ENCODE results near the gene CLDN7. TPM values are rescaled to one million over a fixed set of nuclear protein-coding genes. Genes with fewer than 3 reads are reported as not detected.
A peak's percentile ranks its signal among the peaks of the same experiment; 100 is the strongest.

CLDN7 gene
- 14.2 TPM for total RNA-seq (ENCODE audit: insufficient read depth, low replicate concordance)

GRCh38 chr17:7262192-7262934 is at the start of gene CLDN7:
TSS of gene CLDN7 (minus strand) at chr17:7262478. CDS start at chr17:7262043, 435 bp downstream.
- no peak for DNase-seq (ENCODE audit: low spot score)

DNA sequence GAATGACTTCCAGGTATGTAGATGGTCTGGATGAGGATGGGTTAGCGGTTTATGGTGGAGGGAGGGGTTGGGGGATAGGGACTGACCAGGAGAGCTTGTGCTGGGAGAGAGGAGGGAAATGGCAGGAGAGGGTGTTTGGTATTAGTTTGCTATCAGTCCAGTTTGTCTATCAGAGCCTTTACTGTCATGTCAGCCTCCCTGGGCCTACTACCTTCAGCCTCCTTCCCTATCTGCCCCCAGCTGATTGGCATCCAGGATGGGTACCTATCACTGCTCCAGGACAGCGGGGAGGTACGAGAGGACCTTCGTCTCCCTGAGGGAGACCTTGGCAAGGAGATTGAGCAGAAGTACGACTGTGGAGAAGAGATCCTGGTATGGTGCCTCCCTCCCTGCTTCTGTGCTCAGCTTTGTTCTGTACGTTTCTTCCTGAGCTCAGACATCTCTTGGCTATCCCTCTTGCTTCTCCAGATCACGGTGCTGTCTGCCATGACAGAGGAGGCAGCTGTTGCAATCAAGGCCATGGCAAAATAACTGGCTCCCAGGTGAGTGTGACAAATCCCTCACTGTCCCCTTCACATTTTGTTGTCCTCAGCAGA is 48.9 kb upstream of the CLDN7 start:
- no peak for DNase-seq (ENCODE audit: low spot score)

GRCh38 chr17:7309628-7310027 is 47.4 kb upstream of the CLDN7 start:
- DNase-seq (ENCODE audit: low spot score) = no peak

DNA sequence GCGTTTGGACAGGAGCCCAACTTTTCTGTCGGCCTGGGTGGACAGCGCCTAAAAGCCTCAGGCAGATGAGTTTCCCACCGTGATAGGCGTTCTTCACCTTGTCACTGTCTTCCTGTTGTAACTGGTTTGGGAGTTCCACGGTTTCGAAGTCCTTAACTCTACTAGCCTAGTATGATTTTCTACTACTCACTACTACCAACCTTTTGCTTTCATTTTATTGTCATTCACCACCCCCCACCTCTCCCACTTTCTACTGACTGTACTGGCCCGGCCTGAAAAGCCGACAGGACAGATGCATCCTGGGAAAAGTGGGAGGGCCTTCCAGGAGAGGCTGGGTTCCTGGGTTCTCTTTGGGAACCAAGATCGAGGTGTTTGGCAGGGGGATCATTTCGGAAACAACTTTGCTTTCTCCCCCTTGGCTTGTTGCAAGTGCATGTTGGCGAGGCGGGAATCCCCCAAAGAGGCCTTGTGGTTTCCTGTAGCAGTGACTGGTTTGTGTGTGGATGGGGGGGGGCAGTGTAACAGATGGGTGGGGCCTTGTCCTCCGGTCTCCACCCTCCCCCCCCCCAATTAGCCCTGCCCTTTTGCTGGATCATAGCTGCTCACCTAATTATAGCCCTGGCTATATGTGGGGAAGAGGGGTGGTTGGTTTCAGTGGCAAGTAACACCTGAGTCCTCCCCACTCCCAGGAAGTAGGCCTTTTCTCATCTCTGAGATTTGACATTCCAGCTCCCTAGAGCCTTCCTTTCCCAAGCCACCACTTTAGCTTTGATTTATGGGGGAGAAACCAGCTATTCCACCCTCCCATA is 46.6 kb upstream of the CLDN7 start:
- peak; percentile 82 for DNase-seq (ENCODE audit: low spot score)

DNA sequence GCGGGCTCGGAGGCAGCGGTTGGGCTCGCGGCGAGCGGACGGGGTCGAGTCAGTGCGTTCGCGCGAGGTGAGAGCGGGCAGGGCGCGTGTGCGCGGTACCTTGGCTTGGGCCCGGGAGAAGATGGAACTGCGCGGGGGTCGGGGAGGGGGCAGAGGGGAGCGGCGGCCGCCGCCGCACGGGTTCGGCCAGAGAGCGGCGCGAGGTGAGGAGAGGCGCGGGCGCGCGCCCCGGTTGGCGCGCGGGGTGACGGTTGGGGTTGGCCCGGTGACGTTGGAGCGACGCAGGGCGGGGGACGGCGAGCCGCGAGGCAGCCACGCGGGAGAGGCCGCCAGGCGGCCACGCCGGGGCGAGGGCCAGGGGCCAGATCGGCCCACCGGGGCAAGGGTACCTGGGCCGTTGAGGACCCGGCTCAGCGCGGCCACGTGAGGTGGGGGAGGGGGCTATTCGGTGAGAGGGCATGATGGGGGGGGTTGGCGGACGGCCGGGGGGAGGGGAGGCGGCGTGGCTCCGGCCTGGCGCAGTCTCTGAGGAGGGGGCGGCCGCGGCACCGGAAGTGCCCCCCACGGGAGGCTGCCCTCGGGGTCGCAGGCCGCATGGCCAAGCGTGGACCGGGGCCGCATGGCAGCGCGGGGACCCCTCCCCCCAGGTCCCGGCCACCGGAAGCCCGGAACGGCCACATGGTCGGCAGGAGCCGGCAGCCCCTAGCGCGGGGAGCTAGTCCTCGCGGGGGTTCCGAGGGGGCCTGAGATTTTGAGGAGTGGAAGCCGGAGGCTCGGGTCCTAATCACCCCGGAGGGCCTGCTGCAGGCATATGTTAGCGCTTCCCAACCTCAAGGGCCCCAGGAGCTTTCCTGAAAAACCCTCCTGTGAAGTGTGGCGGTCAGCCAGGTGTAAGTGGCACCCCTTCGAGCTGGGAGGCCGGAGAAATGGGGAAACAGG is 45.7 kb upstream of the CLDN7 start:
- DNase-seq (ENCODE audit: low spot score) = peak; percentile 29

- DNase-seq (ENCODE audit: low spot score) = peak; percentile 100
Measured at GRCh38 chr17:7306911-7307685, 44.8 kb upstream of the CLDN7 start, which contains the start of gene EIF5A. TSS of gene EIF5A (plus strand) at chr17:7307628. CDS start at chr17:7309636, 2,008 bp downstream.

- no peak for DNase-seq (ENCODE audit: low spot score)
Measured at GRCh38 chr17:7304179-7304578, 41.9 kb upstream of the CLDN7 start.

DNA sequence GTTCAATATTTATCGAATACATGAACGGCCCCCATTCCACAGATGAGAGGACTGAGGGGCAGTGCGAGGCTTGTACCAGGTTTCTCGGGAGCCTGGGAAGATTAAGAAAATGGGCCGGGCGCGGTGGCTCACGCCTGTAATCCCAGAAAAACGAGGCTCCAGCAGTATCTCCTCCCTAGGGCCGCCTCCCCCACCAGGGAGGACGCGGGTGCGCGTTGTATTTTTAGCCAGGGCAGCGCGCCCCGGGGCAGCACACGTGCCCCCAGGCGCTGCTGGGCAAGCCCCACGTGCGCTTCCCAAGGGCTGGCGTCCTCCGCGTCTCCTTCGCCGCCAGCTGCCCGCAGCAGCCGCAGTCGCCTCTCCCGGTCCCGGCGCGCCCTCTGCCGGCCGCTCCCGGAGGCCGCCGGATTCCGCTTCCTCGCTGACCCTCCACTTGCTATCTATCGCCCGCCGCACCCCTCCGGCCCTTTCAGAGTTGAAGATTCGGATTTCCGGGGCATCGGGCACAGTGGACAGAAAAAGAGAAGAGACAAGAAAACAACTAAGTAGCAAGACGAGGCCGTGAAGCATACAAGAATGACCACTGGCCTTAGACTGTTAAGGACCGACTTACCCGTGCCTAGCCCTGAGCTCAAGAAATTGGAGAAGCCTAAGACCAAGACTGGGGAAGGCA is 34.0 kb upstream of the CLDN7 start:
- peak; percentile 72 for DNase-seq (ENCODE audit: low spot score)

DNA sequence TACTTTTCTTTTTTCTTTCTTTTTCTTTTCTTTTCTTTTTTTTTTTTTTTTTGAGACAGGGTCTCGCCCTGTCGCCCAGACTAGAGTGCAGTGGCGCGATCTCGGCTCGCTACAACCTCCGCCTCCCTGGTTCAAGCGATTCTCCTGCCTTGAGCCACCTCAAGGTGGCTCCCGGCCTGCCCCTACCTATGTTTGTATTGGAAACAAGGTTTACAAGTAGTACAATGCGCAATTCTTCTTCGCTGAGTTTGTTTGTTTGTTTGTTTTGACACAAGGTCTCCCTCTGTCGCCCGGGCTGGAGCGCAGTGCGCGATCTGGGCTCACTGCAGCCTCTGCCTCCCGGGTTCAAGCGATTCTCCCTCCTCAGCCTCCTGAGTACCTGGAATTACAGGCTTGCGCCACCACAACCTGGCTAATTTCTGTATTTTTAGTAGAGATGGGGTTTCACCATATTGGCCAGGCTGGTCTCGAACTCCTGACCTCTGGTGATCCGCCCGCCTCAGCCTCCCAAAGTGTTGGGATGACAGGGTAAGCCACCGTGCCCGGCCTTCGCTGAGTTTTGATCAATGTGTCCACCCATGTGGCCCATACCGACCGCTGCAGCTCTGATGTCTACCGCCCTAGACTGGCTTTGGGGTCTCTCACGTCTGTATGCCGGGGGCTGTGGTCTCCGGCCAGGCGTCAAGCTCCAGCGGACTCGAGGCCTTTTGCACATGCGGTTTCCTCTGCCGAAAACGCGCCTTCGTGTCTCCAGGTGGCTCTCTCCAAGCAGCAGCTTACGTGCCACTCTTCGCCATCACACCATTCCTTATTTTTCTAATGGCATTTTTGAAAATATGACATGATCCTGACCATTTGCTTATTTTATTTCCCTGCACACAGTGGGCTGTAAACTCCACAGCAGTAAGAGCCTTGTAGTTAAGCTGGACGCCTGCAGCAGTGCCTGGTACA is 33.2 kb upstream of the CLDN7 start:
- DNase-seq (ENCODE audit: low spot score) = no peak

- DNase-seq (ENCODE audit: low spot score) = no peak
Measured at GRCh38 chr17:7294614-7295153, 32.4 kb upstream of the CLDN7 start, which contains the start of gene YBX2. TSS of gene YBX2 (minus strand) at chr17:7294639. CDS start at chr17:7294500, 139 bp downstream.

DNA sequence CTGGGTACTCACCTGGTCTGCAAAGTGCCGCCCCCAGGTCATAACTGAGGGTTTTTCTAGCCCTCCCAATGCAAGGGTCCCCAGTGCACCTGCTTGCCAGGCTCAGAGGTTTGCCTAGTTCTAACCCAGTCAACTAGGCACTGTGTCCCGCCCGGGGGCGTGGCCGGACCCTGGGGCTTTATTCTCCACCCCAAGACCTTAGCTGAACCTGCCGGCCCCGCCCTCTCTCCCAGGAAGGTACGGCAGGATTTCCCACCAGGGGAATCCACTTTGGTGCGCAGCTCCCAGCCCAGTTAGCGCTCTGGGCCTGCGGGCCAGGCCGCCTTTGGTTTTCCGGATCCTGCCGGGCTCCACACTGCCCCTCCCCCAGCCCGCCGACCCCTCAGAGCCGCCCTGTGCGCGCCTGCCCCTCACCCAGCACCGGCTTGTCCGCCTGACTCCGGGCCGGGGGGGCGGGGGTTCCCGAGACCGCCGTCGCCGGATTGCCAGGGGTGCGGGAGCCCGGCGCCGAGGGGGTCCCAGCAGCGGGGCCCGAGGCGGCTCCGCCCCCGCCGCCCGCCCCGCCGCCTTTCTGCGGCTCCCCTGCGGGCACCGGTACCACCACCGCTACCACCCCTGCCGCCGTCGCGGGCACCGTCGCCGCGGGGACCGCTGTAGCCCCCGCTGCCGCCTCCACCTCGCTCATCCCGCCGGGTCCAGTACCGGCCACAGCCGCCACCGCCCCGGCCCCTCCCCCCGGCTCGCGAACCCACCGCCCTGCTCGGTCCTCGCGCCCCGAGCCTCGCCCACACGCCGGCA is 31.7 kb upstream of the CLDN7 start:
- DNase-seq (ENCODE audit: low spot score) = no peak

DNA sequence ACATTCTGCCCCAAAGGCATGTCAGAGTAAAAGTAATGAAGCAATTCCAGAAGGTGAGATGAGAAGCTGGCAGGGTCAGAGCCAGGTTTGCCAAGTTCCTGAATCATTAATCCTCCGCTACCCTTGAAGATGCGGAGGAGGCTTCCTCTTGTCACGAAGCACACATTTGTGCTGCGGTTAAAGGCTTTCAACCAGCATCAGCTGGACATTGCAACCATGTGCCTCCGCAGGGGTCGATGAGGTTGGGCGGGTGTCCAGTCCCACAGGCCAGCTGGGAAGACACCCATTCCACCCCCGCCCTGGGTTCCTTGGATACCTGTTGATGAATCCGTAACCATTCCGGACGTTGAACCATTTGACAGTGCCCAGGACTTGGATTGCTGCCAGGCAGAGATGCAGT is 30.9 kb upstream of the CLDN7 start:
- DNase-seq (ENCODE audit: low spot score) = no peak

DNA sequence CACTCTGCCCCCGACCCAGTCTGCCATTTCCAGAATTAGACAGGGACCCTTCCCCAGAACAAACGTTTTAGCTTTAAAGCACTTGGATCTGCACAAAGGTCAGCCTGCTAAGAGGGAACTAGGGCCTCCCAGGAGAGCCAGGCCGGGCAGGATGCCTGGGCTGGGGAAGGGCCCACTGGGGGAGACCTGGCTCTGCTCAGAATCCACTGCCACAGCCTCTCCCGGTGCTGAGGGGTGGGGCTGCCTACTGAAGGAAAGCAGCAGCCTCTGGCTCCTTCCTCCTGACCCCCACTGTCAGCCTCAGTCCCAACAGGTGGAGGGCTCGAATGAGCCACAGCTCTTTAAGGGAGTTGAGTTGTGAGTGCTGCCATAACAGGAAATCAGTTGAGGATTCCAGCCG is 30.5 kb upstream of the CLDN7 start:
- peak; percentile 58 for DNase-seq (ENCODE audit: low spot score)

DNA sequence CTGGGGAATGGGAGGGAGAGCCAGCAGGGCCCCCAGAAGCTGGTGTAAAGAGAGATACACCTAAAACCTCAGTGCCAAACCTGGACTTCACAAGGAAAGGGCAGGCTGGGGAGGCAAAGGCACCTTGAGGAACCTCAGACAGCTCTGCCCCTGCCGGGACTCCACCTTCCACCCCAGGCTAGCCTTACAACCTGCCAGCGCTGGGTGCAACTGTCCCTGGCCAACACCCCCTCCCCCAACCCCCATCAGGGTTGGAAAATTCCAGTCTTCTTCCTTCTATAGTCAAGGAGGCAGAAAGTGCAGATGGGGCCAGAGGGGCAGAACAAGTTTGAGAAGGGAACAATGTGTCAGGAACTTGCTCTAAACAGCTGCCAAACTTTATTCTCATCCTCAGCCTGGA is 29.9 kb upstream of the CLDN7 start:
- no peak for DNase-seq (ENCODE audit: low spot score)

DNA sequence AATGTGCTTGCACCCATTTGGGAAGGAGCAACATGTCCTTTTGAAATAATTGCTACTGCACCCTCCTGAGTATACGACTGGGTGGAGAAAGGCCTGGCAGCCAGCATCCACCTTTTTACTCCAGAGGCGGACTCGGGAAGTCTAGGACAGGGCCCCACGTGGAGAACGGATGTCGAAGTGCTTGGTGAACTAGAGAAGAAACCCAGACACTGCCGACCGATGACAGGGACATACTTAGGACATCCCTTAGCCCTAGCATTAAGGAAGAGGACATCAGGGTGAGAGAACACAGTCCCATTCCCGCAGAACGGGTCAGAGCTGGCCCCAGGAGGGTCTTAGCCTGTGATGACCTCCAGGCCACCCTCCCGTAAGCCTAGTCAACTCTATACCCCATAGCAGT is 28.4 kb upstream of the CLDN7 start:
- DNase-seq (ENCODE audit: low spot score) = no peak

- DNase-seq (ENCODE audit: low spot score) = no peak
Measured at GRCh38 chr17:7290166-7290565, 27.9 kb upstream of the CLDN7 start.

DNA sequence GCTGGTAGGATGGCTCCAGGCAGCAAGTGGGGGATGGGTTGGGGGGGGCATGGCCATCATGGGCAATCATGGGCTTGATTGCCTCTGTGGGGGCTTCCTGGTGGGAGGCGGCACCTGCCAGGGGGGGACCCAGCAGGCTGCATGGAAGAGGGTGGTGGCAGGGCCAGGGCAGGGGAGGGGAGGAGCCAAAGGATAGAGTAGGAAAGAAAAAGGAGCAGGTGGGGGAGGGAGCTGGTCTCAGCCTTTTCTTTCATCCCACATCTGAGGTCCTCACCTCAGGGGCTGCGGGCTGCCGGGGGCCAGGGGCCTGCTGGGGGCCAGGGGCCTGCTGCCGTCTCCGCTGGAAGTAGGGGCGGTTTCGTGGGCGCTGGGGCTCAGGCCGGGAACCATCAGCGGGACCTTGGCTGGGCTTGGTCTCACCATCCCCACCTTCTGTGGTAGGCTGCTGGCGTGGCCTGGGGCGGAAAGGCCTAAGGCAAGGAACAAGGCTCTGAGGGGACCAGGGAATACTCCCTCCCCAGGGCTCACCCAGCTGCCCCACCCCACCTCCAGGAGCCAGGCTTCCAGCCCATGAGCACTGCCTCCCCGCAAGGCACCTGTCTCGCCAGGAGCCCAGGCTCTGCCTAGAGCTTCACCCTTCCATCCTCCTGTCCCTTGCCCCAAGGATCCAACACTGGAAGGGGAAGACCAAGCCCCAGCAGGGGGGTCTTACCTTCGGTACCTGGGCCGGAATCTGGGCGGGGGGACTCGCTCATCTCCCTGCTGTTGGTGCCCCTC is 27.2 kb upstream of the CLDN7 start:
- no peak for DNase-seq (ENCODE audit: low spot score)

All from umbilical cord (tissue), 2 donors.